Esophagus muscularis mucosa (tissue), 4 donors: ENCODE data around the gene HOXA4. TPM values are rescaled to one million over a fixed set of nuclear protein-coding genes. Genes with fewer than 3 reads are reported as not detected.

ENCODE experiments used
- DNase-seq: peaks from one replicate; pipeline ENCODE4 v3.0.0-alpha.2; 2017; ENCODE audit errors: extremely low spot score
- H3K27ac ChIP-seq, 4 donors: fragments of 200-600 bp; sonication (generic); replicated peaks in 1 of 4; 1 replicate in 3 of 4; 2 replicates in 1 of 4; pipeline ENCODE4 v1.5.1; 2016 to 2019; ENCODE audit warnings: mild to moderate bottlenecking in 1 of 4
- H3K27me3 ChIP-seq, 4 donors: fragments of 200-600 bp; sonication (generic); one replicate each; pipeline versions ENCODE4 v1.5.1 to v1.6.0; 2016 to 2019
- H3K36me3 ChIP-seq, 4 donors: fragments of 200-600 bp; sonication (generic); one replicate each; pipeline ENCODE4 v1.5.1; 2016 to 2019
- H3K4me1 ChIP-seq, 4 donors: fragments of 200-600 bp; sonication (generic); one replicate each; pipeline ENCODE4 v1.5.1; 2016 to 2019
- H3K4me3 ChIP-seq, 4 donors: fragments of 200-600 bp; sonication (generic); 1 replicate in 2 of 4; 2 replicates in 2 of 4; pipeline ENCODE4 v1.5.1; 2016 to 2019; ENCODE audit warnings: mild to moderate bottlenecking in 4 of 4, moderate library complexity in 1 of 4
- H3K9me3 ChIP-seq, 4 donors: fragments of 200-600 bp; sonication (generic); 1 replicate in 3 of 4; 2 replicates in 1 of 4; pipeline ENCODE4 v1.5.1; 2016 to 2019
- EP300 ChIP-seq: sonication (generic); formaldehyde crosslinking; IDR thresholded peaks from one replicate; pipeline ENCODE4 v1.6.1; 2017; ENCODE audit warnings: antibody characterized with exemption
- POLR2A ChIP-seq: fragments of 450-650 bp; IDR thresholded peaks from one replicate; pipeline ENCODE4 v1.6.1; 2017; ENCODE audit warnings: antibody characterized with exemption, moderate library complexity, mild to moderate bottlenecking, low read depth
- POLR2AphosphoS5 ChIP-seq, 2 donors: sonication (generic); formaldehyde crosslinking; IDR thresholded peaks; one replicate each; pipeline ENCODE4 v1.6.1; 2017; ENCODE audit warnings: antibody characterized with exemption in 2 of 2
- WGBS: methylation state at CpG from one replicate; pipeline ENCODE4 v1.1.5; 2018; 5-methylcytosine and 5-hydroxymethylcytosine counted together
- intact Hi-C: fragments of 100-400 bp; cut with DNase I; formaldehyde crosslinking; loops from one replicate; pipeline ENCODE4 v1.15.1; 2023
- total RNA-seq, 4 donors: library from RNA; depleted of rRNA; stranded (reverse); fragments of >200 nt; gene quantifications; one replicate each; pipeline versions ENCODE4 v1.1.0 to v1.2.1, GENCODE V29; 2016
- TF ChIP-seq, protein P1 (sequence below), 3 experiments: fragments of 200-600 bp in 2 of 3; fragments of 450-650 bp in 1 of 3; sonication (generic) in 2 of 3; IDR thresholded peaks; one replicate each; pipeline ENCODE4 v1.5.1; 2017 to 2019; ENCODE audit warnings: antibody characterized with exemption in 3 of 3, mild to moderate bottlenecking in 2 of 3, moderate library complexity in 1 of 3

The HOXA4 gene
- total RNA-seq, 4 donors from 2014 or later, result 12.5 to 26.8 (median 18.1) TPM

DNA sequence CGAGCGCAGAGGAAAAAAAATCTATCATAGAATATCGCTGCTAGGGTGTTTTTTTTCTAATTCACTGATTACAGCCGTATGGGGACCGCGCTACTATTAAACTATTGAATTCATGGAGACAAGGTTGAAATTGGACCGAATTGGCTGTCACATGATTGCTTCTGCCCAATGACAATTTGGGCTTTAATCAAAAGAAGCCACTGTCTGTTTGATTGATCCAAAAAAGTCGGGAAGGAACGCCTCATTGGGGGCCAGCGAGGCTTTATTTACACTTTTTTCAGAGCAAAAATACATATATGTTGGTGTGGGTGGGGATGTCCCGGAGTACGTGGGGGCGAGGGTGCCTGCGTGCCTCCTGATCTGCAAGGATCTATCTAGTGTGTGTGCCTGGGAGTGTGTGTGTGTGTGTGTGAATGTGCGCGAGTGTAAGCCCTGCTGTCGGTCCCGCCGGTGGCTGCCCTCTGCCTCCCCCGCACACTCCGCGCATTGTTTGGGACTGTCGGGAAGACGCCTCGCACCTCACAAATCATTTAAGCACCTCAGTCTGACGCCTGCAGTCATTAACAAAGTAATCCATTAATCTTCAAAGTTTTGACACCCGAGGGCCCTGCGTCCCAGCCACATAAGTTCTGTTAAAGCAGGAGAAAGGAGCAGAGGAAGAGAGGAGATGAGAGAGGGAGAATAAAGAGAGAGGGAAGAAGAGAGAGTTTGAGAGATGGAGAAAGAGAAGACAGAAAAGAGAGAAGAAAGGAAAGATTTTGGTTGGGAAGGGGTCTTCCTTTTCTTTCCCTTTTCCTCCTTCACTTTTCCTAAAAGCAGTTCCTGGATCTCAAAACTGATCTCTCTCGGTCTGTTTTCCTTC lies 27.7 kb downstream of the HOXA4 start, which contains the start of gene HOXA2:
TSS of gene HOXA2 (minus strand) at position 103 of the 862 bp plus-strand sequence. CDS start 183 bp downstream, outside the sequence.
- intact Hi-C loops, result no loop called here

DNA sequence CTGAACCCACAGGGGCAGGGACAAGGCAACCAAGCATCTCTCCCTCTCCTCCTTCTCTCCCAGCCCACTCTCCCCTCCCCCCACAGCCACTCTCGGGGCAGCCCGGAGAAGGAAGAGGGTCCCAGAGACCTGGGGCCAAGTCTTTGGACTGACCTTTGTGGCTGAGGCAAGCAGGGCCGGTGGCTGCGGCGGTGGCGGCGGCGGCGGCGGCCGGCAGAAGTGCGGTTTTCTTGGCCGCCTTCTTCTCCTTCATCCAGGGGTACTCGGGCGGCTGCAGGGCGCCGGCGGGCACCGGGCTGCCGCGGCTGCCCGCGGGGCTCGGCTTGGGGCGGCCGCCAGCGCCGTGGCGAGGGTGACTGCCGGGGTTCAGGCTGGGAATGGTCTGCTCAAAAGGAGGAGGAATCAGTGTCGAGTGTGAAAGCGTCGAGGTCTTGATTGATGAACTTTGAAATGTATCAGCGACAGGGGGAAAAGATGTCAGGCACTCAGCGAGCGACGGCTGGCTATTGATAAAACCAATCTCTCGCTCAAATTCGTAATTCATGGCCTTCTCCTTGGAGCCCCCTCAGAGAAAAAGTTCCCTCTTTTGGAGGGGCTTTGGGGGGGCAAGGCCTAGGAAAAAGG lies 28.5 kb downstream of the HOXA4 start:
- Histone ChIP-seq H3K4me1 (peaks cover 24 to 81% (median 74%) of the 10 kb centered on the region in 4 donors), H3K9me3 (no peaks in the 10 kb centered on the region), H3K27me3 (peaks cover 0 to 3% (median 0%) of the 10 kb centered on the region in 4 donors), H3K27ac (peak overlapping the region; percentile 96 to 100 (median 99)), H3K4me3 (peak overlapping the region; percentile 66 to 96 (median 84)), H3K36me3 (no peaks in the 10 kb centered on the region)
- 7% methylated on average over 20 of the region's 39 CpGs for WGBS
- intact Hi-C loops, result no loop called here
- no peak for DNase-seq
- TF ChIP-seq EP300 (no peak), POLR2AphosphoS5 (IDR thresholded peaks at IDR 0.05) (no peak), POLR2A (no peak)
- TF ChIP-seq, protein P1, sequence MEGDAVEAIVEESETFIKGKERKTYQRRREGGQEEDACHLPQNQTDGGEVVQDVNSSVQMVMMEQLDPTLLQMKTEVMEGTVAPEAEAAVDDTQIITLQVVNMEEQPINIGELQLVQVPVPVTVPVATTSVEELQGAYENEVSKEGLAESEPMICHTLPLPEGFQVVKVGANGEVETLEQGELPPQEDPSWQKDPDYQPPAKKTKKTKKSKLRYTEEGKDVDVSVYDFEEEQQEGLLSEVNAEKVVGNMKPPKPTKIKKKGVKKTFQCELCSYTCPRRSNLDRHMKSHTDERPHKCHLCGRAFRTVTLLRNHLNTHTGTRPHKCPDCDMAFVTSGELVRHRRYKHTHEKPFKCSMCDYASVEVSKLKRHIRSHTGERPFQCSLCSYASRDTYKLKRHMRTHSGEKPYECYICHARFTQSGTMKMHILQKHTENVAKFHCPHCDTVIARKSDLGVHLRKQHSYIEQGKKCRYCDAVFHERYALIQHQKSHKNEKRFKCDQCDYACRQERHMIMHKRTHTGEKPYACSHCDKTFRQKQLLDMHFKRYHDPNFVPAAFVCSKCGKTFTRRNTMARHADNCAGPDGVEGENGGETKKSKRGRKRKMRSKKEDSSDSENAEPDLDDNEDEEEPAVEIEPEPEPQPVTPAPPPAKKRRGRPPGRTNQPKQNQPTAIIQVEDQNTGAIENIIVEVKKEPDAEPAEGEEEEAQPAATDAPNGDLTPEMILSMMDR (IDR thresholded peaks at IDR 0.05), result no peak

More for the DNA sequence above, 27.7 kb downstream of the HOXA4 start, which contains the start of gene HOXA2:
- 4% methylated on average over 27 of the region's 29 CpGs for WGBS
- Histone ChIP-seq H3K4me1 (peaks cover 26 to 81% (median 70%) of the 10 kb centered on the region in 4 donors), H3K27me3 (peaks cover 0 to 3% (median 0%) of the 10 kb centered on the region in 4 donors), H3K4me3 (peak within 1 kb of the TSS; percentile 66 to 96 (median 84)), H3K36me3 (no peaks in the 10 kb centered on the region), H3K9me3 (no peaks in the 10 kb centered on the region), H3K27ac (peak within 1 kb of the TSS; percentile 96 to 100 (median 99))
- DNase-seq, result peak; percentile 93
- TF ChIP-seq, protein P1 (IDR thresholded peaks at IDR 0.05), result no peak
- no peak for TF ChIP-seq EP300
- peak in 1 of 2 donors; percentile 71 for TF ChIP-seq POLR2AphosphoS5 (IDR thresholded peaks at IDR 0.05)
- TF ChIP-seq POLR2A, result no peak

DNA sequence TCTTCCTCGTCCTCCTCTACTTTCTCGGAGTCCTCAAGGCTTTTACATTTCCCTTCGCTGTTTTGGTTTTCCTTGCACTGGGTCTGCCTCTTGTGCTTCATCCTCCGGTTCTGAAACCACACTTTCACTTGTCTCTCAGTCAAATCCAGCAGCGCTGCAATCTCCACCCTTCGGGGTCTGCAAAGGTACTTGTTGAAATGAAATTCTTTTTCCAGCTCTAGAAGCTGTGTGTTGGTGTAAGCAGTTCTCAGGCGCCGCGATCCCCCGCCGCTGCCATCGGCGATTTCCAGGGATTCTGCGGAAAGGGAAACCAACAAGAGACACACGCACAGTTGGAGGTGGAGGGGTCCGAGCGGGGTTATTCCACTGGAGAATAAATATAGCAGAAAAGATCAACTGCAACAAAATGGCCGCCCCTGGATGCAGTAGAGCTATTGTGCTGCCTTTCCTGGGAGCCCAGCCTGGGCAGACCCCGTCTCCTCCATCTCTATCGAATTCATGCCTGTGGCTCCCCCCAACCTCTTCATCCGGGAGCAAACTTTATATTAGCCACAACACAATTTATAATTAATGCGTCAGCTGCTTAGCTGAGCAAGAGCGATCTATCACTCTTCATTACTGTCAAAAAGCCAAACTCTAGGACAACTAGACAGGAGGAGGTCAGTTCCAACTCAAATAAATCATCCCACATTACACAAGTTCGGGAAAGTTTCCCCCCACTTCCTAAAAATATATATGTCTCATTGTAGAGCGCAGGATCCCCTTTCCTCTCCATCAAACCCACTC lies 29.2 kb downstream of the HOXA4 start:
- peak overlapping the region; percentile 66 to 96 (median 84) for H3K4me3 ChIP-seq
- H3K27ac ChIP-seq, result peak overlapping the region; percentile 96 to 100 (median 99)
- no peaks in the 10 kb centered on the region for H3K9me3 ChIP-seq
- WGBS, result 14% methylated on average over 25 of the region's 25 CpGs
- intact Hi-C loops, result no loop called here
- no peaks in the 10 kb centered on the region for H3K36me3 ChIP-seq
- peaks cover 23 to 76% (median 71%) of the 10 kb centered on the region in 4 donors for H3K4me1 ChIP-seq
- TF ChIP-seq POLR2A, result no peak
- TF ChIP-seq, protein P1 (IDR thresholded peaks at IDR 0.05), result no peak
- TF ChIP-seq POLR2AphosphoS5 (IDR thresholded peaks at IDR 0.05), result peak in 1 of 2 donors; percentile 6
- TF ChIP-seq EP300, result no peak
- no peak for DNase-seq
- H3K27me3 ChIP-seq, result peaks cover 0 to 4% (median 0%) of the 10 kb centered on the region in 4 donors

DNA sequence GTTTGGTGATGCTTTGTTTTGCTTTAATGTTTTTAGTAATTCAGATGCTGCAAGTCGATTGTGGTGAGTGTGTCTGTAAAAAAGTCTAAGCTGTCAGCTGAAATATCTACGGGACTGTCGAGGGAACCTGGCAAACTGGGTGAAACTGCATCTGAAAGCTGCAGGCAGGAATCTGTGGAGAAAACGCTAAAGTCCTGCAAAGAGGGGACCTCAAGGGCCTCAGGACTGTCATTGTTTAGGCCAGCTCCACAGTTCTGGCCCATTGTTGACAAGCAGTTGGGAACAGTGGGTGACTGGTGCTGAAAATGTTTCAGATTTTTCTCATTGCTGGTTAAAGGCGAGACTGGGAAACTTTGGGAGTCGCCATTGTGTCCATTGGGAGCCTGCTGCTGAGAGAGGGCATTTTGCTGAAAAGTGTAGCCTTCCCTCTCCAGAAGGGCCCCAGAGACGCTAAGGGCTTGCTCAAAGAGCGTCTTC lies 29.8 kb downstream of the HOXA4 start:
- no peaks in the 10 kb centered on the region for H3K36me3 ChIP-seq
- no peak for TF ChIP-seq EP300
- TF ChIP-seq POLR2A, result no peak
- TF ChIP-seq POLR2AphosphoS5 (IDR thresholded peaks at IDR 0.05), result peak in 1 of 2 donors; percentile 5
- TF ChIP-seq, protein P1 (IDR thresholded peaks at IDR 0.05), result no peak
- 34% methylated on average over 8 of the region's 8 CpGs for WGBS
- H3K4me3 ChIP-seq, result peak overlapping the region; percentile 66 to 96 (median 84)
- no peaks in the 10 kb centered on the region for H3K9me3 ChIP-seq
- no peak for DNase-seq
- intact Hi-C loops, result no loop called here
- H3K27ac ChIP-seq, result peak overlapping the region; percentile 96 to 100 (median 99)
- H3K4me1 ChIP-seq, result peaks cover 26 to 70% (median 67%) of the 10 kb centered on the region in 4 donors
- peaks cover 0 to 11% (median 0%) of the 10 kb centered on the region in 4 donors for H3K27me3 ChIP-seq
